Heart right ventricle (tissue), 16 donors: ENCODE measurements around the gene GLOD5. TPM values are rescaled to one million over a fixed set of nuclear protein-coding genes. Genes with fewer than 3 reads are reported as not detected.

Experiments
- ATAC-seq, 8 donors: fragments of 200-7000 bp; cut with Tn5 transposase; one replicate each; pipeline ENCODE4 v1.9.1; 2020; ENCODE audit warnings: mild to moderate bottlenecking in 8 of 8, moderate library complexity in 8 of 8, moderate number of reproducible peaks in 1 of 8
- DNase-seq, 2 donors: peaks; one replicate each; pipeline ENCODE4 v3.0.0-alpha.2; 2020
- H3K27ac ChIP-seq, 10 donors: fragments of 200-600 bp; sonication (generic) in 2 of 10; one replicate each; pipeline versions ENCODE4 v1.5.0 to v1.8.0; 2020 to 2022; ENCODE audit warnings: mild to moderate bottlenecking in 3 of 10
- H3K27me3 ChIP-seq, 7 donors: fragments of 200-600 bp; one replicate each; pipeline ENCODE4 v1.8.0; 2021 to 2022; ENCODE audit warnings: mild to moderate bottlenecking in 2 of 7
- H3K36me3 ChIP-seq, 9 donors: fragments of 200-600 bp; sonication (generic) in 1 of 9; one replicate each; pipeline versions ENCODE4 v1.5.0 to v1.8.0; 2020 to 2022; ENCODE audit warnings: mild to moderate bottlenecking in 2 of 9
- H3K4me1 ChIP-seq, 9 donors: fragments of 200-600 bp; sonication (generic) in 1 of 9; one replicate each; pipeline versions ENCODE4 v1.5.0 to v1.8.0; 2020 to 2022; ENCODE audit warnings: mild to moderate bottlenecking in 4 of 9
- H3K4me3 ChIP-seq, 10 donors: fragments of 200-600 bp; sonication (generic) in 2 of 10; one replicate each; pipeline versions ENCODE4 v1.5.0 to v1.8.0; 2020 to 2022; ENCODE audit warnings: mild to moderate bottlenecking in 7 of 10, moderate library complexity in 2 of 10
- H3K9me3 ChIP-seq, 11 donors: fragments of 200-600 bp in 10 of 11; sonication (generic) in 2 of 11; one replicate each; pipeline versions ENCODE4 v1.5.0 to v1.8.0; 2013 to 2022; ENCODE audit warnings: mild to moderate bottlenecking in 2 of 11, control low read depth in 1 of 11, moderate library complexity in 1 of 11
- WGBS, 2 donors: extraction: QIAGEN DNeasy Blood & Tissue Kit; methylation state at CpG; one replicate each; pipeline ENCODE4 v1.1.7; 2013; ENCODE audit warnings: inconsistent platforms in 1 of 2; 5-methylcytosine and 5-hydroxymethylcytosine counted together
- intact Hi-C, 10 donors: fragments of 100-400 bp; cut with DNase I; formaldehyde crosslinking; loops; one replicate each; pipeline versions ENCODE4 v1.11.1 to v1.14.2; 2022
- polyA plus RNA-seq, 2 donors: library from polyadenylated mRNA; stranded (reverse); fragments of 200-250 nt; gene quantifications; one replicate each; pipeline ENCODE4 v1.2.3, GENCODE V29; 2013
- total RNA-seq, 10 donors: library from RNA; stranded (reverse); fragmentation: NEBNext Ultra II Directional in 3 of 10; extraction: Animal tissue kit (Norgen Biotek cat#: 25700) in 3 of 10; gene quantifications; one replicate each; pipeline versions ENCODE4 v1.2.1 to v1.2.4, GENCODE V29; 2021 to 2023
- TF ChIP-seq, protein P1 (sequence below), 9 donors: fragments of 200-600 bp; sonication (generic) in 2 of 9; IDR thresholded peaks; one replicate each; pipeline versions ENCODE4 v1.5.0 to v1.8.0; 2021 to 2022; ENCODE audit warnings: antibody characterized with exemption in 9 of 9, mild to moderate bottlenecking in 5 of 9, moderate library complexity in 1 of 9
- donor health status: Arrhythmogenic right ventricular cardiomyopathy.
- donor health status: ischemic (EF 13 %, LVEDD 7.1; RV severe dilation, severe dysfunction).
- donor health status: healthy with polysubstance abuse.
- donor health status: DM: no; HTN: yes; CAD: no.
- donor health status: DM: no; HTN: no; CAD: no.
- donor health status: ischemic (EF 25% LVEDD 6.9; RV normal size, moderate dysfunction).
- donor health status: ischemic (EF 25% LVEDD 5.7; RV mildly dilated, moderate dysfunction).
- donor health status: healthy.
- donor health status: DM: yes; HTN: yes; CAD: no.
- donor health status: Ischemic cardiomyopathy.
- donor health status: ischemic (EF 35%, LVEDD 5.7; RV mildly dilated, moderate dysfunction).
- donor health status: nonischemic (EF 11% LVEDD 7.7; RV severe dilation, severe dysfunction).
- donor health status: DM: yes; HTN: yes; CAD: no.
- donor health status: PGD.
- donor health status: ischemic (EF 29% LVEDD 5.4; RV normal size, mild dysfunction).
- donor health status: nonischemic (EF 23%, LVEDD 6.1; RV moderate dilation, normal function).

The GLOD5 gene
- total and polyA plus RNA-seq, 12 donors = not detected

DNA sequence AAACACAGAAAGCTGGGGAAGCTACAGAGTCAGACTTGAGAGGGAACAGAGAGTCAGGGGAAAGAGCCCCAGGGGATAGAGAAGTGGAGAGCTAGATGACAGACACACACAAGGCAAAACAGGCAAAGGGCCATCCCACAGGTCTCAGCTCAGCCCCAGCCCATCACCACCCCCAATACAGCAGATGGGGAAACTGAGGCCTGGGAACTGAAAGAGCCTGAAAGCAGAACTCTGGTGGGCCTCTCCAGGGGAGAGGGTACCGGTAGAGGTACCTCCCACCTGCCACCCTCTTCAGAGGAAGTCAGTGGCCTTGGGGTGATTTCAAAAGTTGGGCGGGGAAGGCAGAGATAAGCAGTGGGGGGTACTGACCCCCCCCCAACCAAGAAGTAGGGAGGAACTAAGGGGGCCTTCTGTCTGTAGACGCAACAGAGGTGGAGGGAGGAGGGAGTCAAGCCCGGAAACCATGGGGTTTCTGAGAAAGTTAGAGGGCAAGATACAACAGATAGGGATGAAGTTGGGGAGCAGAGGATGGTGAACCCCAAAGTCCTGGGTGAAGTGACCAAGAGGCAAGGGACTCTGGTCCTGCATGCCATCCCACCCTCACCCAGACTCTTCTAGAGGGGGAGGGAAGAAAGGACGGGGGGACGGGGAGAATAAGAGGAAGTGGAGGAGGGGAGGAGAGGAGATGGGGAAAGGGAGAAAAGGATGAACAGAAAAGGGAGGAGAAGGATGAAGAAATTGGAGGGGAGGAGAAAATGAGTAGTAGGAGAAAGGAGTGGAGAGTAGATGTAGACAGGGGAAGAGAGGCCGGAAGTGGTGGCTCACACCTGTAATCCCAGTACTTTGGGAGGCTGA is 28.0 kb downstream of the GLOD5 start:
- Histone ChIP-seq H3K4me1 (no peaks in the 10 kb centered on the region), H3K36me3 (no peaks in the 10 kb centered on the region), H3K9me3 (no peaks in the 10 kb centered on the region), H3K27ac (no peak overlapping the region), H3K27me3 (peaks cover 0 to 23% (median 0%) of the 10 kb centered on the region in 7 donors), H3K4me3 (no peak overlapping the region)
- DNase-seq (no peak), ATAC-seq (no peak)
- WGBS, 2 donors = 61 to 74% methylated on average over 6 to 7 of the region's 7 CpGs
- intact Hi-C loops = loop anchor here in 1 of 10 donors (10.0 kb wide), 1 partner anchor 95 kb away; the partner anchor contains the start of gene SUV39H1
- TF ChIP-seq, protein P1, sequence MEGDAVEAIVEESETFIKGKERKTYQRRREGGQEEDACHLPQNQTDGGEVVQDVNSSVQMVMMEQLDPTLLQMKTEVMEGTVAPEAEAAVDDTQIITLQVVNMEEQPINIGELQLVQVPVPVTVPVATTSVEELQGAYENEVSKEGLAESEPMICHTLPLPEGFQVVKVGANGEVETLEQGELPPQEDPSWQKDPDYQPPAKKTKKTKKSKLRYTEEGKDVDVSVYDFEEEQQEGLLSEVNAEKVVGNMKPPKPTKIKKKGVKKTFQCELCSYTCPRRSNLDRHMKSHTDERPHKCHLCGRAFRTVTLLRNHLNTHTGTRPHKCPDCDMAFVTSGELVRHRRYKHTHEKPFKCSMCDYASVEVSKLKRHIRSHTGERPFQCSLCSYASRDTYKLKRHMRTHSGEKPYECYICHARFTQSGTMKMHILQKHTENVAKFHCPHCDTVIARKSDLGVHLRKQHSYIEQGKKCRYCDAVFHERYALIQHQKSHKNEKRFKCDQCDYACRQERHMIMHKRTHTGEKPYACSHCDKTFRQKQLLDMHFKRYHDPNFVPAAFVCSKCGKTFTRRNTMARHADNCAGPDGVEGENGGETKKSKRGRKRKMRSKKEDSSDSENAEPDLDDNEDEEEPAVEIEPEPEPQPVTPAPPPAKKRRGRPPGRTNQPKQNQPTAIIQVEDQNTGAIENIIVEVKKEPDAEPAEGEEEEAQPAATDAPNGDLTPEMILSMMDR (IDR thresholded peaks at IDR 0.05) = no peak

DNA sequence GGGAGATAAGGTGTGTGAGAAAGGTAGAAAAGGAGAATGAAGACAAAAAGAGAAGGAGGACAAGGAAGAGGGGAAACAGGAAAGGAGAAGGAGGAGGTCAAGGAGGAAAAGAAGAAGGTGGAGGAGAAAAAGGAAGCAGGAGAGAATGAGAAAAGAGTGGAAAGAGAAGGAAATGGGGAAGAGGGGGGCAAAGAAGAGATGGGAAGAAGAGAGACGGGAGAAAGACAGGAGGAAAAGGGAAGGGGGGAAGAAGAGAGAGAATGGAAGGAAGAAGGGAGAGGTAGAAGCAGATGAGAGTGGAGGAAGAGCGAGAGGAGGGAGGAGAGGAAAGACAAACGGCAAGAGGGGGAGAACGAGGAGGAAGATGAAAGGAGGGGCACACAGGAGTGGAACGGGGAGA is 28.9 kb downstream of the GLOD5 start:
- DNase-seq (no peak), ATAC-seq (no peak)
- Histone ChIP-seq H3K27me3 (peaks cover 0 to 23% (median 0%) of the 10 kb centered on the region in 7 donors), H3K4me1 (no peaks in the 10 kb centered on the region), H3K9me3 (no peaks in the 10 kb centered on the region), H3K4me3 (no peak overlapping the region), H3K27ac (no peak overlapping the region), H3K36me3 (no peaks in the 10 kb centered on the region)
- WGBS, 2 donors = 50 to 56% methylated on average over 5 of the region's 5 CpGs
- intact Hi-C loops = loop anchor here in 1 of 10 donors (10.0 kb wide), 1 partner anchor 96 kb away; the partner anchor contains the start of gene SUV39H1
- TF ChIP-seq, protein P1 (IDR thresholded peaks at IDR 0.05) = no peak

DNA sequence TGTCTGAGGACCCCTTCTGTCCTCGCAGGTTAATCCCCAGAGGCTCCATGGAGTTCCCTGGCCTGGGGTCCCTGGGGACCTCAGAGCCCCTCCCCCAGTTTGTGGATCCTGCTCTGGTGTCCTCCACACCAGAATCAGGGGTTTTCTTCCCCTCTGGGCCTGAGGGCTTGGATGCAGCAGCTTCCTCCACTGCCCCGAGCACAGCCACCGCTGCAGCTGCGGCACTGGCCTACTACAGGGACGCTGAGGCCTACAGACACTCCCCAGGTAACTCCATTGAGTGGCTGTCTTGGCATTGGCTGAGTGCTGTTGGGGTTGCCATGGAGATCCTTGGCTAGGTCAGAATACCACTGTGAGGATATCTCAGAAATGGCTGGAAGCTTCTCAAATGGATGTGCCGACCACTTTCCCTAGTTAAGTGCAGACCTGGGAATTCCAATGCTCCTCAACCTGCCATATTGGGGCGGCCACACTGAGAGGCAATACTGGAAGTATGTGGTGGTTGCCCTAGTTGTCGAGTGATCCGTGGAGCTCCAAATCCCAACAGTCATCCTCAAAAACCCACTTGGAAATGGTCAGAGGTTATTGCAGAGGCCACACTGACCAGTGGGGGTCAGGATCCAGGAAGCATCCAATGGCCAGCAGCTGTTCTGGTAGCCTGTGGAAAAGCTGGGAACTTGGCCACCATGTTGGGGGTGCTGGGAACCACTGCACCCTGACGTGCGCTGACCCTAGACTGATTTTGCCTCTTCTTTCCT is 29.7 kb downstream of the GLOD5 start:
- H3K9me3 ChIP-seq = no peaks in the 10 kb centered on the region
- no peak overlapping the region for H3K4me3 ChIP-seq
- H3K4me1 ChIP-seq = no peaks in the 10 kb centered on the region
- peaks cover 0 to 23% (median 0%) of the 10 kb centered on the region in 7 donors for H3K27me3 ChIP-seq
- no peak for DNase-seq
- H3K27ac ChIP-seq = no peak overlapping the region
- 82 to 87% methylated on average over 11 of the region's 11 CpGs for WGBS, 2 donors
- TF ChIP-seq, protein P1 (IDR thresholded peaks at IDR 0.05) = no peak
- intact Hi-C loops = loop anchor here in 1 of 10 donors (10.0 kb wide), 1 partner anchor 96 kb away; the partner anchor contains the start of gene SUV39H1
- ATAC-seq = no peak
- H3K36me3 ChIP-seq = no peaks in the 10 kb centered on the region

DNA sequence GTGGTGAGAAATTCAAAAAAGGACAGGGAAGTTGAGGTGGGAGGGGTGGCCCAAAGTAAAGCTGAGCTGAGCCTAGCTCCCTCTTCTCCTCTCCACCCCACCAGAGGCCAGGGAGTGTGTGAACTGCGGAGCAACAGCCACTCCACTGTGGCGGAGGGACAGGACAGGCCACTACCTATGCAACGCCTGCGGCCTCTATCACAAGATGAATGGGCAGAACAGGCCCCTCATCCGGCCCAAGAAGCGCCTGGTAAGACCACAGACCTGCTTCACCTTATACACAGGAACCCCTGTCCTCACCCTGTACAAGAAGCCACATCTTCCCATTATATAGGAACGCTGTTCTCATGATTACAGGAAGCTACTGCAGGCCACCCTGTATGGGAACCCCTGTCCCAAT is 30.7 kb downstream of the GLOD5 start:
- Histone ChIP-seq H3K27me3 (peaks cover 0 to 15% (median 0%) of the 10 kb centered on the region in 7 donors), H3K4me3 (no peak overlapping the region), H3K36me3 (no peaks in the 10 kb centered on the region), H3K4me1 (no peaks in the 10 kb centered on the region), H3K9me3 (no peaks in the 10 kb centered on the region), H3K27ac (no peak overlapping the region)
- TF ChIP-seq, protein P1 (IDR thresholded peaks at IDR 0.05) = no peak
- ATAC-seq = no peak
- no peak for DNase-seq
- WGBS, 2 donors = 87 to 90% methylated on average over 6 to 7 of the region's 7 CpGs
- intact Hi-C loops = loop anchor here in 1 of 10 donors (10.0 kb wide), 1 partner anchor 97 kb away; the partner anchor contains the start of gene SUV39H1
